HEK293 (cell line): ENCODE data around the gene FBXL7.

Experiments used
- KLF7 ChIP-seq: fragments of 450-650 bp; formaldehyde crosslinking; IDR thresholded peaks from 2 replicates; pipeline ENCODE4 v1.5.1; 2016; ENCODE audit warnings: missing biosample characterization, missing genetic modification characterization, borderline replicate concordance
- OVOL3 ChIP-seq: fragments of 450-650 bp; formaldehyde crosslinking; IDR thresholded peaks from 2 replicates; pipeline ENCODE4 v1.5.1; 2016; ENCODE audit warnings: missing biosample characterization, missing genetic modification characterization
- ZNF140 ChIP-seq: fragments of 450-650 bp; formaldehyde crosslinking; IDR thresholded peaks from 2 replicates; pipeline ENCODE4 v1.5.1; 2016; ENCODE audit warnings: missing biosample characterization, missing genetic modification characterization
- ZNF174 ChIP-seq: fragments of 450-650 bp; formaldehyde crosslinking; IDR thresholded peaks from 2 replicates; pipeline ENCODE4 v1.5.0; 2017; ENCODE audit warnings: missing biosample characterization, mild to moderate bottlenecking, missing genetic modification characterization
- ZNF184 ChIP-seq: fragments of 450-650 bp; IDR thresholded peaks from 2 replicates; pipeline ENCODE4 v1.5.1; 2018; ENCODE audit warnings: missing biosample characterization, mild to moderate bottlenecking, missing genetic modification characterization
- ZNF202 ChIP-seq: fragments of 450-650 bp; formaldehyde crosslinking; IDR thresholded peaks from 2 replicates; pipeline ENCODE4 v1.5.1; 2016; ENCODE audit warnings: missing biosample characterization, missing genetic modification characterization, borderline replicate concordance
- TF ChIP-seq, protein P1 (sequence below): fragments of 450-650 bp; formaldehyde crosslinking; IDR thresholded peaks from 2 replicates; pipeline ENCODE4 v1.5.1; 2016; ENCODE audit warnings: missing biosample characterization, missing genetic modification characterization
- TF ChIP-seq, protein P2 (sequence below): fragments of 450-650 bp; IDR thresholded peaks from 2 replicates; pipeline ENCODE4 v1.5.1; 2018; ENCODE audit warnings: missing biosample characterization, mild to moderate bottlenecking, missing genetic modification characterization

DNA sequence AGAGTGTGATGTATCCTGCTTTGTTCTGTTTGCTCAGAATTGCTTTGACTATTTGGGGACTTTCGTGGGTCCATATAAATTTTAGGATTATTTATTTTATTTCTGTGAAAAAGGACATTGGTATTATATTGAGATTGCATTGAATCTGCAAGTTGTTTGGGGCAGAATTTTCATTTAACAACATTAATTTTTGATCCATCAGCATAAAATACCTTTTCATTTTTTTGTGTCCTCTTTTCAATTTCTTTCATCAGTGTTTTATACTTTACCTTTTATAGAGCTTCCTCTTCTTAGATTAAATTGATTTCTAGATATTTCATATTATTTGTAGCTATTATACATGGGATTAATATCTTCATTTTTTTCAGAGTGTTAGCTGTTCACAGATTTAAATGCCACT is 40.8 kb upstream of the FBXL7 start:
- TF ChIP-seq KLF7 (tag by site-specific recombination), result no peak
- no peak for TF ChIP-seq OVOL3
- no peak for TF ChIP-seq ZNF140
- no peak for TF ChIP-seq ZNF184 (tag by site-specific recombination)
- no peak for TF ChIP-seq ZNF202 (tag by site-specific recombination)
- TF ChIP-seq ZNF174 (tag by site-specific recombination), result no peak
- TF ChIP-seq, protein P1, sequence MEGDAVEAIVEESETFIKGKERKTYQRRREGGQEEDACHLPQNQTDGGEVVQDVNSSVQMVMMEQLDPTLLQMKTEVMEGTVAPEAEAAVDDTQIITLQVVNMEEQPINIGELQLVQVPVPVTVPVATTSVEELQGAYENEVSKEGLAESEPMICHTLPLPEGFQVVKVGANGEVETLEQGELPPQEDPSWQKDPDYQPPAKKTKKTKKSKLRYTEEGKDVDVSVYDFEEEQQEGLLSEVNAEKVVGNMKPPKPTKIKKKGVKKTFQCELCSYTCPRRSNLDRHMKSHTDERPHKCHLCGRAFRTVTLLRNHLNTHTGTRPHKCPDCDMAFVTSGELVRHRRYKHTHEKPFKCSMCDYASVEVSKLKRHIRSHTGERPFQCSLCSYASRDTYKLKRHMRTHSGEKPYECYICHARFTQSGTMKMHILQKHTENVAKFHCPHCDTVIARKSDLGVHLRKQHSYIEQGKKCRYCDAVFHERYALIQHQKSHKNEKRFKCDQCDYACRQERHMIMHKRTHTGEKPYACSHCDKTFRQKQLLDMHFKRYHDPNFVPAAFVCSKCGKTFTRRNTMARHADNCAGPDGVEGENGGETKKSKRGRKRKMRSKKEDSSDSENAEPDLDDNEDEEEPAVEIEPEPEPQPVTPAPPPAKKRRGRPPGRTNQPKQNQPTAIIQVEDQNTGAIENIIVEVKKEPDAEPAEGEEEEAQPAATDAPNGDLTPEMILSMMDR, result no peak
- TF ChIP-seq, protein P2, sequence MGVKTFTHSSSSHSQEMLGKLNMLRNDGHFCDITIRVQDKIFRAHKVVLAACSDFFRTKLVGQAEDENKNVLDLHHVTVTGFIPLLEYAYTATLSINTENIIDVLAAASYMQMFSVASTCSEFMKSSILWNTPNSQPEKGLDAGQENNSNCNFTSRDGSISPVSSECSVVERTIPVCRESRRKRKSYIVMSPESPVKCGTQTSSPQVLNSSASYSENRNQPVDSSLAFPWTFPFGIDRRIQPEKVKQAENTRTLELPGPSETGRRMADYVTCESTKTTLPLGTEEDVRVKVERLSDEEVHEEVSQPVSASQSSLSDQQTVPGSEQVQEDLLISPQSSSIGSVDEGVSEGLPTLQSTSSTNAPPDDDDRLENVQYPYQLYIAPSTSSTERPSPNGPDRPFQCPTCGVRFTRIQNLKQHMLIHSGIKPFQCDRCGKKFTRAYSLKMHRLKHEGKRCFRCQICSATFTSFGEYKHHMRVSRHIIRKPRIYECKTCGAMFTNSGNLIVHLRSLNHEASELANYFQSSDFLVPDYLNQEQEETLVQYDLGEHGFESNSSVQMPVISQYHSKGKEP (tag by site-specific recombination), result no peak
